Measurements from ENCODE around the gene CFAP91.
A peak's percentile ranks its signal among the peaks of the same experiment; 100 is the strongest.
"Not testable (repeated sequence)": the region's sequence is repeated elsewhere in the genome, so short reads cannot be mapped to it uniquely, and the experiment has no call there.

CFAP91 gene

GRCh38 chr3:119678209-119678608, 24.6 kb upstream of the CFAP91 start:
- not testable (repeated sequence) for FAIRE-seq

GRCh38 chr3:119679874-119680273, 22.9 kb upstream of the CFAP91 start:
- FAIRE-seq: no peak

GRCh38 chr3:119681279-119681678, 21.5 kb upstream of the CFAP91 start:
- peak; percentile 79 for FAIRE-seq

GRCh38 chr3:119683421-119683820, 19.4 kb upstream of the CFAP91 start:
- no peak for FAIRE-seq

- FAIRE-seq: no peak
Observed at GRCh38 chr3:119690043-119690656, 12.7 kb upstream of the CFAP91 start.

GRCh38 chr3:119695480-119695879, 7.3 kb upstream of the CFAP91 start:
- no peak for FAIRE-seq

- no peak for FAIRE-seq
Observed at GRCh38 chr3:119697394-119697793, 5.4 kb upstream of the CFAP91 start.

- FAIRE-seq: no peak
Observed at GRCh38 chr3:119700269-119700919, 2.4 kb upstream of the CFAP91 start.

GRCh38 chr3:119700920-119701734, 1.7 kb upstream of the CFAP91 start:
- FAIRE-seq: no peak

GRCh38 chr3:119703820-119704531, 1.2 kb downstream of the CFAP91 start:
- no peak for FAIRE-seq

GRCh38 chr3:119715105-119715504, 12.3 kb downstream of the CFAP91 start:
- no peak for FAIRE-seq

- FAIRE-seq: no peak
Observed at GRCh38 chr3:119716998-119717397, 14.2 kb downstream of the CFAP91 start.

- FAIRE-seq: no peak
Observed at GRCh38 chr3:119717520-119717919, 14.7 kb downstream of the CFAP91 start.

GRCh38 chr3:119723022-119723421, 20.2 kb downstream of the CFAP91 start:
- FAIRE-seq: no peak

- FAIRE-seq: no peak
Observed at GRCh38 chr3:119726909-119727308, 24.1 kb downstream of the CFAP91 start.

- FAIRE-seq: no peak
Observed at GRCh38 chr3:119729996-119730395, 27.2 kb downstream of the CFAP91 start.

- FAIRE-seq: no peak
Observed at GRCh38 chr3:119731560-119732343, 28.9 kb downstream of the CFAP91 start.

GRCh38 chr3:119733812-119734211, 31.0 kb downstream of the CFAP91 start:
- no peak for FAIRE-seq

GRCh38 chr3:119738741-119739140, 35.9 kb downstream of the CFAP91 start:
- FAIRE-seq: no peak

- FAIRE-seq: no peak
Observed at GRCh38 chr3:119741657-119742590, 39.1 kb downstream of the CFAP91 start.

GRCh38 chr3:119743921-119744320, 41.1 kb downstream of the CFAP91 start:
- FAIRE-seq: no peak

Measured in A204.1 (cell line).